ENCODE data around the gene DMRTB1. TPM values are rescaled to one million over a fixed set of nuclear protein-coding genes. Genes with fewer than 3 reads are reported as not detected.

DMRTB1 gene
- total RNA-seq, 2 donors from 2014 or later = not detected

- Mint-ChIP-seq H3K4me1 (peaks cover under 1% of the 10 kb centered on the region), H3K9me3 (no peaks in the 10 kb centered on the region), H3K27ac (no peak overlapping the region), H3K27me3 (ENCODE audit: insufficient read depth) (peaks cover 3% of the 10 kb centered on the region), H3K4me3 (no peak overlapping the region), H3K36me3 (ENCODE audit: low read depth) (no peaks in the 10 kb centered on the region)
- peak; percentile 21 for DNase-seq
- H3K27ac ChIP-seq (ENCODE audit: low read depth, low read length) = no peak overlapping the region
- H3K4me1 ChIP-seq (ENCODE audit: control insufficient read depth, insufficient read depth, low read length) = no peaks in the 10 kb centered on the region
- no peaks in the 10 kb centered on the region for H3K27me3 ChIP-seq (ENCODE audit: control insufficient read depth, insufficient read depth, low read length, poor library complexity, severe bottlenecking)
- no peaks in the 10 kb centered on the region for H3K36me3 ChIP-seq (ENCODE audit: control insufficient read depth, insufficient read depth, low read length)
- H3K4me3 ChIP-seq (ENCODE audit: low read length) = no peak overlapping the region
- TF ChIP-seq CTCF (conservative IDR thresholded peaks at IDR 0.05) = no peak
- no peak overlapping the region for H3K9ac ChIP-seq (ENCODE audit: extremely low read depth, low read length, poor library complexity, severe bottlenecking)
- 83 to 87% methylated on average over 6 to 7 of the region's 7 CpGs for WGBS, 2 experiments (ENCODE audit: insufficient coverage in 1 of 2, insufficient read length in 1 of 2)
- H3K9me3 ChIP-seq (ENCODE audit: control insufficient read depth, low read length) = no peaks in the 10 kb centered on the region
Observed at GRCh38 chr1:53475664-53476063, 16.5 kb downstream of the DMRTB1 start.

- WGBS, 2 experiments (ENCODE audit: insufficient coverage in 1 of 2, insufficient read length in 1 of 2) = 96 to 97% methylated on average over 6 to 8 of the region's 8 CpGs
- no peaks in the 10 kb centered on the region for H3K36me3 ChIP-seq (ENCODE audit: control insufficient read depth, insufficient read depth, low read length)
- DNase-seq = no peak
- H3K27ac ChIP-seq (ENCODE audit: low read depth, low read length) = no peak overlapping the region
- H3K27me3 ChIP-seq (ENCODE audit: control insufficient read depth, insufficient read depth, low read length, poor library complexity, severe bottlenecking) = no peaks in the 10 kb centered on the region
- H3K9me3 Mint-ChIP-seq = no peaks in the 10 kb centered on the region
- H3K9ac ChIP-seq (ENCODE audit: extremely low read depth, low read length, poor library complexity, severe bottlenecking) = no peak overlapping the region
- TF ChIP-seq CTCF (conservative IDR thresholded peaks at IDR 0.05) = no peak
- H3K4me3 Mint-ChIP-seq = no peak overlapping the region
- H3K4me3 ChIP-seq (ENCODE audit: low read length) = no peak overlapping the region
- no peaks in the 10 kb centered on the region for H3K4me1 ChIP-seq (ENCODE audit: control insufficient read depth, insufficient read depth, low read length)
- H3K27ac Mint-ChIP-seq = no peak overlapping the region
- H3K36me3 Mint-ChIP-seq (ENCODE audit: low read depth) = no peaks in the 10 kb centered on the region
- no peaks in the 10 kb centered on the region for H3K9me3 ChIP-seq (ENCODE audit: control insufficient read depth, low read length)
- peaks cover 3% of the 10 kb centered on the region for H3K27me3 Mint-ChIP-seq (ENCODE audit: insufficient read depth)
- no peaks in the 10 kb centered on the region for H3K4me1 Mint-ChIP-seq
Observed at GRCh38 chr1:53476579-53476978, 17.4 kb downstream of the DMRTB1 start.

- Mint-ChIP-seq H3K27ac (no peak overlapping the region), H3K36me3 (ENCODE audit: low read depth) (no peaks in the 10 kb centered on the region), H3K4me3 (no peak overlapping the region), H3K9me3 (no peaks in the 10 kb centered on the region), H3K4me1 (no peaks in the 10 kb centered on the region), H3K27me3 (ENCODE audit: insufficient read depth) (peaks cover 3% of the 10 kb centered on the region)
- Histone ChIP-seq H3K4me1 (ENCODE audit: control insufficient read depth, insufficient read depth, low read length) (no peaks in the 10 kb centered on the region), H3K36me3 (ENCODE audit: control insufficient read depth, insufficient read depth, low read length) (no peaks in the 10 kb centered on the region), H3K9me3 (ENCODE audit: control insufficient read depth, low read length) (no peaks in the 10 kb centered on the region), H3K27me3 (ENCODE audit: control insufficient read depth, insufficient read depth, low read length, poor library complexity, severe bottlenecking) (no peaks in the 10 kb centered on the region), H3K27ac (ENCODE audit: low read depth, low read length) (no peak overlapping the region), H3K4me3 (ENCODE audit: low read length) (no peak overlapping the region), H3K9ac (ENCODE audit: extremely low read depth, low read length, poor library complexity, severe bottlenecking) (no peak overlapping the region)
- DNase-seq = no peak
- no peak for TF ChIP-seq CTCF (conservative IDR thresholded peaks at IDR 0.05)
- WGBS, 2 experiments (ENCODE audit: insufficient coverage in 1 of 2, insufficient read length in 1 of 2) = 93 to 98% methylated on average over 10 to 12 of the region's 12 CpGs
Observed at GRCh38 chr1:53477651-53478501, 18.7 kb downstream of the DMRTB1 start.
